Neural cell (in vitro differentiated cells): ENCODE measurements around the gene ACTN4.

Source experiments
- CTCF ChIP-seq: fragments of 450-650 bp; IDR thresholded peaks from 2 replicates; pipeline ENCODE4 v1.5.1; 2014; ENCODE audit warnings: antibody characterized with exemption, mild to moderate bottlenecking, moderate library complexity; ENCODE audit not compliant: poor library complexity, severe bottlenecking
- EP300 ChIP-seq: fragments of 450-650 bp; conservative IDR thresholded peaks from 2 replicates; pipeline ENCODE4 v1.6.1; 2014; ENCODE audit warnings: antibody characterized with exemption, mild to moderate bottlenecking, moderate library complexity; ENCODE audit not compliant: poor library complexity, severe bottlenecking
- EZH2 ChIP-seq: fragments of 200-600, 300-800 bp; shearing (Covaris generic), sonication (generic); IDR thresholded peaks from 2 replicates; pipeline ENCODE4 v1.6.1; 2014; ENCODE audit warnings: antibody characterized with exemption, low read length, borderline replicate concordance, mild to moderate bottlenecking; ENCODE audit not compliant: insufficient read depth, poor library complexity, severe bottlenecking
- POLR2AphosphoS5 ChIP-seq: IDR thresholded peaks from 2 replicates; pipeline ENCODE4 v1.6.1; 2012
- REST ChIP-seq: IDR thresholded peaks from 2 replicates; pipeline ENCODE4 v1.6.1; 2012; ENCODE audit warnings: borderline replicate concordance

DNA sequence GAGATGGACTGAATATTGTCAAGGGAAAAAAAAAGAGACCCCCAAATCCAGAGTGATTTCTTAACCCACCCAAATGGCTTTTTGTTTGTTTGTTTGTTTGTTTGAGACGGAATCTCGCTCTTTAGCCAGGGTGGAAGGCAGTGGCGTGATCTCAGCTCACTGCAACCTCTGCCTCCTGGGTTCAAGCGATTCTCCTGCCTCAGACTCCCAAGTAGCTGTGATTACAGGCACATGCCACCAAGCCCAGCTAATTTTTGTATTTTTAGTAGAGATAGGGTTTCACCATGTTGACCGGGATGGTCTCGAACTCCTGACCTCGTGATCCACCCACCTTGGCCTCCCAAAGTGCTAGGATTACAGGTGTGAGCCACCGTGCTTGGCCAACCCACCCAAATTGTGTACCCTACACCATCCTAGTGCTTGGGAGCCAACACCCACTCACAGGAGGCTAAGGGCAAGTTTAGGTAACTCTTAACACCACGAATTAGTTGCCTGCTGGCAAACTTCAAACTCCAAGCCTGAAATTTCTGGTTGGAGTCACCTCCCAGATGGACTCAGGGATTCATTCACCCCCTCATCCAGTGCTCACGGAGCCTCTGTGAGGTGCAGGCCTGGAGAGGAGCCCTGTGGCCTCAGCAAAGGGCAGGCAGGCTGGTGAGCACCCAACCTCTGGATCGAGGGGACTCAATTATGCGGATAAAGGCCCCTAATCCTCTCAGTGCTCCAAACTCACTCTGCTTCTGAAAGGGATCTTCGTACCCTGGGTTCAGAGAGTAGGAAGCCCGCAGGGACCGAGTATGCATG lies 37.6 kb downstream of the ACTN4 start:
- no peak for TF ChIP-seq POLR2AphosphoS5
- no peak for TF ChIP-seq EP300
- no peak for TF ChIP-seq CTCF
- TF ChIP-seq EZH2 = no peak
- no peak for TF ChIP-seq REST
